Activated CD4-positive, CD25-positive, alpha-beta regulatory T cell treated with anti-CD3 and anti-CD28 coated beads, Interleukin-2, amount 50 U/mL, for 24 hours (primary cell): Measurements from ENCODE around the gene SAMD4A.
"Not testable (repeated sequence)": the region's sequence is repeated elsewhere in the genome, so short reads cannot be mapped to it uniquely, and the experiment has no call there.

Experiments used
- ATAC-seq, 2 donors: fragments of 150-1000 bp; cut with Tn5 transposase; one replicate each; pipeline ENCODE4 v1.10.0; 2021; ENCODE audit warnings: mild to moderate bottlenecking in 1 of 2, moderate library complexity in 1 of 2

The SAMD4A gene

GRCh38 chr14:54785778-54786770 is 219.1 kb downstream of the SAMD4A start:
- ATAC-seq: no peak

- ATAC-seq: no peak
Measured at GRCh38 chr14:54786838-54787237, 219.9 kb downstream of the SAMD4A start.

- ATAC-seq: no peak
Measured at GRCh38 chr14:54787261-54787660, 220.3 kb downstream of the SAMD4A start.

- no peak for ATAC-seq
Measured at GRCh38 chr14:54788701-54789100, 221.8 kb downstream of the SAMD4A start.

- no peak for ATAC-seq
Measured at GRCh38 chr14:54789166-54789565, 222.2 kb downstream of the SAMD4A start.

- no peak for ATAC-seq
Measured at GRCh38 chr14:54789781-54790480, 223.0 kb downstream of the SAMD4A start.

GRCh38 chr14:54791001-54791400 is 224.1 kb downstream of the SAMD4A start:
- no peak for ATAC-seq

- no peak for ATAC-seq
Measured at GRCh38 chr14:54792288-54792687, 225.4 kb downstream of the SAMD4A start.

GRCh38 chr14:54794159-54794558 is 227.2 kb downstream of the SAMD4A start:
- no peak for ATAC-seq

GRCh38 chr14:54794796-54795195 is 227.9 kb downstream of the SAMD4A start:
- ATAC-seq: no peak

GRCh38 chr14:54796961-54797360 is 230.0 kb downstream of the SAMD4A start:
- ATAC-seq: no peak

GRCh38 chr14:54797556-54797955 is 230.6 kb downstream of the SAMD4A start:
- ATAC-seq: no peak

GRCh38 chr14:54797986-54798385 is 231.1 kb downstream of the SAMD4A start:
- no peak for ATAC-seq

GRCh38 chr14:54798465-54799124 is 231.7 kb downstream of the SAMD4A start:
- ATAC-seq: no peak

- ATAC-seq: not testable (repeated sequence)
Measured at GRCh38 chr14:54801482-54801881, 234.6 kb downstream of the SAMD4A start.

- no peak for ATAC-seq
Measured at GRCh38 chr14:54803396-54803795, 236.5 kb downstream of the SAMD4A start.

- no peak for ATAC-seq
Measured at GRCh38 chr14:54803926-54804537, 237.1 kb downstream of the SAMD4A start.

- no peak for ATAC-seq
Measured at GRCh38 chr14:54804538-54805041, 237.7 kb downstream of the SAMD4A start.

GRCh38 chr14:54805070-54805444 is 238.1 kb downstream of the SAMD4A start:
- no peak for ATAC-seq

GRCh38 chr14:54805445-54806322 is 238.8 kb downstream of the SAMD4A start:
- ATAC-seq: peak; percentile 65 to 77

GRCh38 chr14:54806616-54807015 is 239.7 kb downstream of the SAMD4A start:
- no peak for ATAC-seq

GRCh38 chr14:54807428-54807827 is 240.5 kb downstream of the SAMD4A start:
- ATAC-seq: no peak
